Astrocyte (in vitro differentiated cells and primary cell): Measurements from ENCODE around the gene CHPT1.

Source experiments
- CTCF ChIP-seq: IDR thresholded peaks from 2 replicates; pipeline ENCODE4 v1.5.1; 2011; ENCODE audit warnings: low read depth, mild to moderate bottlenecking, inconsistent platforms, low read length, moderate library complexity; ENCODE audit not compliant: insufficient read depth
- EZH2 ChIP-seq: IDR thresholded peaks from 2 replicates; pipeline ENCODE4 v1.6.1; 2012; ENCODE audit warnings: mild to moderate bottlenecking, low read length, inconsistent platforms; ENCODE audit not compliant: insufficient read depth

GRCh38 chr12:101697930-101698799, 725 bp downstream of the CHPT1 start:
- TF ChIP-seq CTCF (no peak), EZH2 (no peak)
